A673 (cell line): ENCODE measurements around the gene SLC1A6. TPM values are rescaled to one million over a fixed set of nuclear protein-coding genes. Genes with fewer than 3 reads are reported as not detected.

ENCODE experiments used
- BruUV-seq: library from RNA; stranded (reverse); fragments of 400-500 nt; replicated peaks from 2 replicates; lab custom pipeline; 2021; lab: Mats Ljungman, UMichigan
- CTCF ChIA-PET: fragments of 300-600 bp; sonication (Branson Sonifier 250); formaldehyde crosslinking; loops from one replicate; lab custom pipeline; 2022; ENCODE audit warnings: antibody characterized with exemption; lab: Charles Lee
- POLR2A ChIA-PET: fragments of 300-600 bp; sonication (Branson Sonifier 250); formaldehyde crosslinking; loops from one replicate; lab custom pipeline; 2022; ENCODE audit warnings: antibody characterized with exemption; ENCODE audit not compliant: low non-redundant PET; lab: Charles Lee
- DNase-seq: peaks from one replicate; pipeline ENCODE4 v3.0.0-alpha.2; 2015; ENCODE audit warnings: low spot score
- H3K27ac ChIP-seq: fragments of 200-600 bp; sonication (generic); 2 replicates; pipeline ENCODE4 v1.5.1; 2016; ENCODE audit warnings: mixed run types, low read depth, mild to moderate bottlenecking, mixed read lengths, antibody characterized with exemption, low read length; ENCODE audit not compliant: poor library complexity, severe bottlenecking
- H3K27me3 ChIP-seq: fragments of 200-600 bp; sonication (generic); replicated peaks from 2 replicates; pipeline ENCODE4 v1.6.1; 2017; ENCODE audit warnings: mixed run types, low read depth, mild to moderate bottlenecking, mixed read lengths, antibody characterized with exemption, low read length; ENCODE audit not compliant: insufficient read depth, poor library complexity
- H3K36me3 ChIP-seq: fragments of 200-600 bp; sonication (generic); 2 replicates; pipeline ENCODE4 v1.6.1; 2016; ENCODE audit warnings: mixed run types, mild to moderate bottlenecking, mixed read lengths, antibody characterized with exemption, low read length; ENCODE audit not compliant: insufficient read depth, poor library complexity, severe bottlenecking
- H3K4me1 ChIP-seq: fragments of 200-600 bp; sonication (generic); 2 replicates; pipeline ENCODE4 v1.6.1; 2017; ENCODE audit warnings: mixed run types, mild to moderate bottlenecking, mixed read lengths, antibody characterized with exemption, low read length; ENCODE audit not compliant: insufficient read depth, poor library complexity, severe bottlenecking
- H3K4me3 ChIP-seq: fragments of 200-600 bp; sonication (generic); 2 replicates; pipeline ENCODE4 v1.5.1; 2016; ENCODE audit warnings: low read depth, mixed run types, mild to moderate bottlenecking, mixed read lengths, low read length; ENCODE audit not compliant: poor library complexity, severe bottlenecking
- H3K9me3 ChIP-seq: fragments of 200-600 bp; sonication (generic); 2 replicates; pipeline ENCODE4 v1.6.1; 2016; ENCODE audit warnings: mixed run types, low read depth, mild to moderate bottlenecking, mixed read lengths, antibody characterized with exemption, low read length; ENCODE audit not compliant: poor library complexity, severe bottlenecking
- CTCF ChIP-seq: fragments of 300-800, 200-600 bp; sonication (generic); conservative IDR thresholded peaks from 2 replicates; pipeline ENCODE4 v1.5.1; 2017; ENCODE audit warnings: low read depth, mild to moderate bottlenecking, antibody characterized with exemption, low read length, moderate library complexity, mixed read lengths
- EZH2 ChIP-seq: fragments of 200-600 bp; sonication (generic); IDR thresholded peaks from 2 replicates; pipeline ENCODE4 v1.6.1; 2017; ENCODE audit warnings: borderline replicate concordance, low read depth, mild to moderate bottlenecking, mixed read lengths, antibody characterized with exemption, low read length; ENCODE audit not compliant: poor library complexity, severe bottlenecking
- intact Hi-C: fragments of 100-400 bp; cut with micrococcal nuclease; formaldehyde crosslinking; loops from one replicate; pipeline ENCODE4 v1.10.0; 2022; ENCODE audit not compliant: unreplicated experiment
- total RNA-seq: library from RNA; stranded (reverse); gene quantifications from 2 replicates; pipeline ENCODE4 v1.2.3, GENCODE V29; 2021

Gene SLC1A6
- total RNA-seq, 1 experiment from 2014 or later, result 0.26 TPM

GRCh38 chr19:14974488-14974887 lies 5.2 kb downstream of the SLC1A6 start:
- Histone ChIP-seq H3K9me3 (no peaks in the 10 kb centered on the region), H3K27ac (no peak overlapping the region), H3K27me3 (peaks cover 38% of the 10 kb centered on the region), H3K36me3 (no peaks in the 10 kb centered on the region), H3K4me1 (no peaks in the 10 kb centered on the region), H3K4me3 (no peak overlapping the region)
- intact Hi-C loops, result no loop called here
- DNase-seq, result no peak
- TF ChIP-seq CTCF (no peak), EZH2 (no peak)
- POLR2A ChIA-PET, result no interaction called here
- no TSS peak for BruUV-seq
- CTCF ChIA-PET, result no interaction called here

GRCh38 chr19:14972676-14973075 lies 7.0 kb downstream of the SLC1A6 start:
- Histone ChIP-seq H3K27me3 (peaks cover 21% of the 10 kb centered on the region), H3K4me1 (no peaks in the 10 kb centered on the region), H3K36me3 (no peaks in the 10 kb centered on the region), H3K4me3 (no peak overlapping the region), H3K9me3 (no peaks in the 10 kb centered on the region), H3K27ac (no peak overlapping the region)
- no TSS peak for BruUV-seq
- TF ChIP-seq EZH2 (no peak), CTCF (no peak)
- intact Hi-C loops, result no loop called here
- DNase-seq, result no peak
- POLR2A ChIA-PET, result no interaction called here
- CTCF ChIA-PET, result no interaction called here

GRCh38 chr19:14971474-14971873 lies 8.2 kb downstream of the SLC1A6 start:
- no peaks in the 10 kb centered on the region for H3K9me3 ChIP-seq
- peaks cover 10% of the 10 kb centered on the region for H3K27me3 ChIP-seq
- no peaks in the 10 kb centered on the region for H3K36me3 ChIP-seq
- no peak overlapping the region for H3K27ac ChIP-seq
- H3K4me3 ChIP-seq, result no peak overlapping the region
- ChIA-PET CTCF (no interaction called here), POLR2A (no interaction called here)
- TF ChIP-seq EZH2 (no peak), CTCF (no peak)
- no peak for DNase-seq
- H3K4me1 ChIP-seq, result no peaks in the 10 kb centered on the region
- BruUV-seq, result no TSS peak
- intact Hi-C loops, result no loop called here
